Activated T-cell treated with anti-CD3 and anti-CD28 coated beads for 4 hours (primary cell): ENCODE measurements around the gene C1QA.
"Not testable (repeated sequence)": the region's sequence is repeated elsewhere in the genome, so short reads cannot be mapped to it uniquely, and the experiment has no call there.

Experiments
- DNase-seq: peaks from one replicate; pipeline ENCODE4 v3.0.0-alpha.2; 2020

C1QA gene

GRCh38 chr1:22676151-22676550 lies 39.7 kb downstream of the C1QA start:
- not testable (repeated sequence) for DNase-seq

- no peak for DNase-seq
Measured at GRCh38 chr1:22676916-22677583, 40.6 kb downstream of the C1QA start.

DNA sequence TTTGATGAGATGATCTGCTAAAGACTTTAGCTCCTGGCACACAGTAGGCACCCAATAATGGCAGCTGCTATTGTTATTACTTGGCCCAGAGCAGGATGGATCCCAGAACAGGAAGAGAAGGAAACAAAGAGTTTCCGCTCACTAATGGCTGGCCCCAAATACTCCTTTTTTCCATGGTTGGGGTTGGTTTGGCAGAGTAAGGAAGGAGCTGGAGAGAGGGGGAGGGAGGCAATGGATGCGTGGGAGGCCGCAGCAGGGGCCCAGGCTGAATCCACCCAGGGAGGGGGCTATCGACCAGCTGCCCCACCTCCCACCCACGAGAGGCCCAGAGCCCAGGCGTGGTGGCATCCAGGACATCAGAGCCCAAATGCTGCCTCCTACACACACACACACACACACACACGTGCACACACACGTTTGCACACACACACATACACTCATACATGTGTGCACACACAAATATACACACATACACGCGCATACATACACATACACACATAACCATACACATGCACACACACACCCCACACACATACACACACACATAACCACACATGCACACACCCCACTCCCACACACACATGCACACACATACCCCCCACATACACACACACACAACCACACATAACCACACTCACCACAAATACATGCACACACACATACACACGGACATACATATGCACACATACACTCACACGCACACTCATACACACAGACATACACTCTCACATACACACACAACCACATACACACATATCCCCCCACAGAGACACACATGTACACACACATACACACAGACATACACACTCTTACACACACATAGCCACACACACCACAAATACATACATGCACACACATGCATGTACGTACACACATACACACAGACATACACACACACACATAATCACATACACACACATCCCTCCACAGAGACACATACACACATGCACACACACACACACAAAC lies 41.8 kb downstream of the C1QA start:
- DNase-seq: no peak

DNA sequence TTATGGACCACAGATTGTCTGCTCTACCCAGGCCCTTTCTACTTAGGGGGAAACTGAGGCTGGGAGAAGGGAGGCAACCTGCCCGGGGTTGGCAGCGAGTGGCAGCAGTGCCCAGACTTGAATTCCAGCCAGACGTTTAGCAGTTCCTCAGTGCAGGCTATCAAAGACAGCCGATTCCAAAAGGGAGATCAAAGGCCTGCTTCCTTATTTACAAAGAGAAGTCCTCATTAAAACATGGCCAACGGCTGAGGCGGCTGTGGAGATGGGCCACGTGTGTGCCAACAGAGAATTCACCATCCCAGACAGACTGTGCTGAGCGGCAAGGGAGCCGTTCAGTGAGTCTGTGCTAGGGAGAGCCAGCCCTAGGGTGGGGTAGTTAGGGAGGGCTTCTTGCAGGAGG lies 44.3 kb downstream of the C1QA start:
- no peak for DNase-seq

GRCh38 chr1:22681556-22682276 lies 45.3 kb downstream of the C1QA start:
- no peak for DNase-seq

- DNase-seq: no peak
Measured at GRCh38 chr1:22683547-22683946, 47.1 kb downstream of the C1QA start.

- DNase-seq: no peak
Measured at GRCh38 chr1:22685591-22686059, 49.2 kb downstream of the C1QA start.

GRCh38 chr1:22687191-22687590 lies 50.8 kb downstream of the C1QA start:
- DNase-seq: no peak

- no peak for DNase-seq
Measured at GRCh38 chr1:22688466-22688865, 52.0 kb downstream of the C1QA start.
